HG03378 (cell line): Measurements from ENCODE around the gene COA1.
A peak's percentile ranks its signal among the peaks of the same experiment; 100 is the strongest.

Source experiments
- ATAC-seq: cut with Tn5 transposase; IDR thresholded peaks from one replicate; pipeline ENCODE4 v1.9.1; 2021; ENCODE audit warnings: mild to moderate bottlenecking, moderate library complexity; ENCODE audit not compliant: unreplicated experiment

Gene COA1

GRCh38 chr7:43656997-43657396 is 72.3 kb downstream of the COA1 start:
- ATAC-seq = no peak

- no peak for ATAC-seq
Measured at GRCh38 chr7:43655584-43655983, 73.7 kb downstream of the COA1 start.

- ATAC-seq = no peak
Measured at GRCh38 chr7:43653891-43654504, 75.3 kb downstream of the COA1 start.

DNA sequence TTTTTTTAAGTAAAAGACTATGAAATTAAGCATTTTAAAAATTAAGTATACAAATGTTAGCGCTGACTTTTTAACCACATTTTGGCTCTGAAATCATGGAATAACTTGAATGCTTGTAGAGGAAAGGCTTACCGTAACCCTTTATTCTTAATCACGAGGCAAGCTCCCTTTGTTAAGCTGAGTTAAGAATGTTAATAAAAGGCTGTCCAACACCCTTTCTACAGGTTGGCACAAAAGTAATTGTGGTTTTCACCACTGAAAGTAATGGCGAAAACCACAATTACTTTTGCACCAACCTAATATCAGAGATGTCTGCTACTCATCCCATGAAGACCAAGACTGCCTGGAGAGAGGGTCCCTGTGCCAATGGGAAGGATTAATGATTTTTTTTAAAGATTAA is 75.9 kb downstream of the COA1 start:
- no peak for ATAC-seq

DNA sequence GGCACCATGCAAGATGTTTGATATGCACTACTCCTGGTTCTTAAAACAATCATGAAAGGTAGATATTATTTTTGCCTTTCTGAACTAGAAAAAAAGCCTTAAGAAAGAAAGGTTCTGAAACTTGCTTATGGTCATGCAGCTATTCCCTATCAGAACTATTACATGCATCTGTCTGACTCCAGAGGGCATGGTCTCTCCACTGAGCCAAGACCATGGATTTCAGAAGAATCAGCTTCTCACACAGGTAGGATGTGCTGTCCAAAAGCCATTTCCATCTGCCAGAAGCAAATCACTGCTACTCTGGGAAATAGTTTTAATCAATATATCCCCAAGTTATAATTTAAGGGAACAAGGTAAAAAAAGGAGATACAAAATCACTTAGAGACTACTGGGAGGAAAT is 77.0 kb downstream of the COA1 start:
- no peak for ATAC-seq

GRCh38 chr7:43650457-43651052 is 78.8 kb downstream of the COA1 start:
- ATAC-seq = no peak

DNA sequence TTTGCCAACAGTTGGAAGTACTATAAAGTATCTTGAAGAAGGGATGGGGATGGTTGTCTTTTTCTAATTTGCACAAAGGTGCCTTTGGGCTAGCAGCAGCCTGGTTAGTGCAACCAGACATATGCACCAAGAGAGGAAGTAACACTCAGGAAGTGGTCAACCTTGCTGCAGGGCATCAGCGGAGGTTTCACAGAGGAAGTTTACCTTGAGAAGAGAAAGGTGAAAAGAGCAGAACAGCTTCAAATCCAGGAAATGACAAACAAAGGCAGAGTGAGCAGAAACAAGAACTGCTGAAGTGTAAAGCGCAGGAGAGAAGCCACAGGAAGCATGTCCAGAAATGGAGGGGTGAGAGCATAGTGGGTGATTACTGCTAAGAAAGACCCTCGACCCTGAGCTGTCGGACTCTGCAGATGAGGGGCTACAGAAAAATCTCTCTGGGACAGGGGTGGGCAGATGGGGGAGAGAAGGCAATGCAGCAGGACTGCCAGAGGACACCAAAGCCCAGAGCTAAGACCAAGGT is 79.5 kb downstream of the COA1 start:
- ATAC-seq = peak; percentile 74

- peak; percentile 52 for ATAC-seq
Measured at GRCh38 chr7:43648473-43649406, 80.6 kb downstream of the COA1 start.

DNA sequence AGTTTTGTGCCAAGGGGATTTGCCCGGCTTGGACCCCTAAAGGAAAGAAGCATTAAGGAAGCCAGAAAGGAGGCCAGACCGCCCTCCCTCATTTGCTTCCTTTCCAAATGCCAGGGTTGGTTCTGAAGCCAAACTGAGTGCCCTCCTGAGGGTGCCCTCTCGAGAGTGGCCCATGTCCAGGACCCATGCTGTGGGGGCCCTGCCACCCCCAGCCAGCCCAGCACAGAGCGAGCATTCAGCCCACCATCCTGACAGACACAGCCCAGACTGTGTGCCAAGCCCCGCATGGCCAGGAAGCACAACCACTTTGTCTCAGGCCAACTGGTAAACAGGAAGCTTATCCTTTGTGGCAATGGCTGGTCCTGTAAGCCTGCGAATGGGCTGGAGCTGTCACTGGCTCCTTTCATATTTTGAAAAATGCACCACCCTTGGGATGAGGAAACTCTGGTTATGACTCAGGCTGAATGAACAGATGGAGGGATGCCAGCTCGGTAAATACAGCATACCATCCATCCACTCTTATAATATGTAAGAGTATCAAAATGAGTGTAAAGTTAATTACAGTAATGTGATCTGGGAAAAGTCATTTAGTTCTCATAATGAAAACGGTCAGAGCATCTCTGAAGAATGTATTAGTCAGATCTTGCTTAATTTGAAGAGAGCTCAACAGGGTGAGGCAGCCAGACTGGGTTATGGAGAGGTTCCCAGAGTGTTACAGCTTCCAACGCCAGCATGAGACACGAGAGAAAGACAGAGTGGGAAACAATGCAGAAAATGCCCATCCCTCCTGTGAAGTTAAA is 81.5 kb downstream of the COA1 start:
- peak; percentile 20 for ATAC-seq

DNA sequence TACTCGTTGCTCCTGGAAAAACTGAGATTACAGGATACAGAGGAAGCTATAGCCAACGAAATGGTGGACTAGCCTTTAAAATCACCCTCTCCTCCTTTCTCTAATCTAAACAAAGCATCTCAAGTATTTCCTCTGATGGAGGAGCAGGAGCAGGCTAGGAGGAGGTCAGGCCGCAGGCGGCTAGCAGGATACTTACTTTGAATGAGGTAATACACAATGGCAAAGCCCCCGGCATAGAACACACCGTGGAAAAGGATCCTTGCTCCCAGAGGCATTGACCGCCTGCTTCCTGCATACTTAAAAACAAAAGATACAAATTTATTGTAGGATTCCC is 82.0 kb downstream of the COA1 start:
- ATAC-seq = no peak

DNA sequence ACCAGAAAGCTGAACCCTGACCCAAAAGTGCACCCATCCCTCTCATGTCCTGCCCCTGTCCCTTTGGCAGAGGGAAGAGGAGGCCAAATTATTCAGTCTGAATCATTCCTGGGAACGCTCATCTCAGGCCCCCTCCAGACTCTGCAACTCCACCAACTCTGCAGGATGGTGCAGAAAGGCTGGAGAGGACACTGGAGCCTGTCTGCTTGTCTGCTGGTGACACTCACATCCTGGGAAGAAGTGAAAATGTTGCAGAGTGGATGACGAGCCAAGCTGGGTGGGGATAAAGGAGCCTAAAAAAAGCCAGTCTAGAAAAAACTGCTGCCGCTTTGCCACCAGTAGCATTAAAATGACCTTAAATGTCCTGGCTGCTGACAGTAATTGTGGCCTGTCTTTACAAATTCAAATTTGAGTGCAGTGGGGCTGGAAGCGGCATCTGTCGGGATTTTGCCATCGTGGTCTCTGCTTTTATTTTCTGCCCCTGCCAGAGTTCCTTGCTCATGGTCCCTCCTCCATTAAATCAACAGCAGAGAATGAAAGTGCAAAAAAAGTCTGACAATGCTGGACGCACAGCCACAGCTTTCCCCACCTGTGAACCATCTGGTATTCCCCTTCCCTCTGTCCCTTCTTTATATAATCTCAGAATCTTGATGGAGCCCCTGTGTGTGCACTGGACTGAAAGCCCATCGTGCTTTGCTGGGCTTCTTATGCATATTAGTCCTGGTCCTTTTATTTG is 82.6 kb downstream of the COA1 start:
- no peak for ATAC-seq

DNA sequence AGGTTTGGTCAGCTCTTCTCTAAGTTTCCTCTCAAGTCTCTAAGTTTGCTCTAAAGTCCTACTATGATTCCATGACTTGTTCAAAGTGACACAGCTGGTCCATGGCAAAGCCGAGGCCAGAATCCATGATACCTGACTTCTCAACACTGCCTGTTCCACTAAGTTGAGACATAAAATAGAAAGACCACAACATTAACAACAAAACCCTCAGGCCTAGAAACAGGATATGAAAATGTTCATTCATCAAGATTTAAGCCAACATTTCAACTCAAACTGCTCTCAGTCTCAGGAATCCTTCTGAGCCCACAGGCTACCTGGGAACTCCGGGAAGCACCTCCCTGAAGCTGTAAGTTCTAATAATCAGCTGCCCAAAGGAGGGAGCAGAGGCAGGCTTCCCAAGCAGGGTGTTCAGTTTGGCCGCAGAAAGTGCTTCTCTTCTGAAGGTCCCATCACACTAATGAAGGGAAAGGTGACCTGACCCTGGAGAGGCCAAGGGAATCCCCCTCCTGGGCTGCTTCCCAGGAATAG is 83.6 kb downstream of the COA1 start:
- no peak for ATAC-seq

GRCh38 chr7:43643846-43644245 is 85.5 kb downstream of the COA1 start:
- ATAC-seq = no peak

DNA sequence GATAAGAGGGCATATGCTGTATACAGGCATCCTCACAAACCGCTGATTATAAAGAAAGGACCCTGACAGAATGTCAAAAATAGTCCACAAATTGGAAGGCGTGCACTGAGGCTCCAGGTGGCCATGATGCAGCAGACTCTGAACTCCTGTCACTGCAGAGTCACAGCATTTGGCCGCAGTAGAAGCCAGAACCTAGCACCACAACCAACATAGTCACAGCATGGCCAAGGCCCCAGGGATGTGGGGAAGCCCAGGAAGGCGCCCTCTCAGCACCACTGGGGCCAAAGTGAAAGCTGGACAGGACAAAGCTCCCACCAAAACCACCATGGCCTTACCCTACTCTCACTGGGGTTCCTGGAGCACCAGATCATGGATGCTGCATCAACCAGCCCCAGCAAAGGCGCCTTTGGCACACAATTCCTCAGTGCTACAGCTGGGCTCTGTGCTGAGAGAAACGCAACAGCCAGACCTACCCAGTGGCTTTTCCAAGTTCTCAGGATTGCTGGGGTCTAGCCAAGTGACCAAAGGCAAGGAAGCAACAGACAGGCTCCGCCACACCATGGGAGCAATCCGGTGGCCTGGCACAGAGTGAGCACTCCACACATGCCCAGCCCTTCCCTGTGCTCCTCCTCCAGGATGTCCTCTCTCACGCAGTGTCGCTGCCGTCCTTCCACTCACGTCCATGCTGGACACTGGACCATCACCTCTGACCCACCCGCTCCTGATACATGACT is 86.3 kb downstream of the COA1 start:
- no peak for ATAC-seq

- no peak for ATAC-seq
Measured at GRCh38 chr7:43640679-43641078, 88.6 kb downstream of the COA1 start.

DNA sequence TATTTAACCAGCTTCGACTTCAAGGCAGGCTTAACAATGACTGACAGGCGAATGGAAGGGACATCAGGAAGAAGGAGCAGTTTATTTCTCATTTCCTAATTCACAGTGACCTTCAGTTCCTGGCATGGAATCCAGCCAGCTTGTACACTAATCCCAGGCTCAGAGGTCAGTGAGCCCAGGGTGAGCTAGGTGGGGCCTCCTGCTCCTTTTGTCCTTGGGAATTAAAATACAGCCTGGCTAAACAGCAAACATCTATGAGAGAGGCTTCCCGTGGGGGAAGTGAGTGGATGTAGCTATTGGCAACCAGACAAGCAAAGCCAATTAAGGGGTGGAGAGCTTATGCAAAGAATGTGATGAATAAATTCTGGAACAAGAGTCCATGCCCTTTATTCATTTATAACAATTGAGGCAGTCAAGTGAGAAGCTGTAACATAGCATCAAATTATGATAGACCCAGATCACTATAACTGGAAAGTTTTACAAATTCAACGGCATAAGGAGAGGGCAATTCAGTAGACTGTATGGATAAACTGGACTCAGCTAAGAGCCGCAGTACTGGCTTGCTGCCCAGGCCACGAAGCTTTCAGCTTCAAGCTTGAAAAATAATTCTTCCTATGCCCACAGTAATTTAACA is 89.3 kb downstream of the COA1 start:
- ATAC-seq = no peak

DNA sequence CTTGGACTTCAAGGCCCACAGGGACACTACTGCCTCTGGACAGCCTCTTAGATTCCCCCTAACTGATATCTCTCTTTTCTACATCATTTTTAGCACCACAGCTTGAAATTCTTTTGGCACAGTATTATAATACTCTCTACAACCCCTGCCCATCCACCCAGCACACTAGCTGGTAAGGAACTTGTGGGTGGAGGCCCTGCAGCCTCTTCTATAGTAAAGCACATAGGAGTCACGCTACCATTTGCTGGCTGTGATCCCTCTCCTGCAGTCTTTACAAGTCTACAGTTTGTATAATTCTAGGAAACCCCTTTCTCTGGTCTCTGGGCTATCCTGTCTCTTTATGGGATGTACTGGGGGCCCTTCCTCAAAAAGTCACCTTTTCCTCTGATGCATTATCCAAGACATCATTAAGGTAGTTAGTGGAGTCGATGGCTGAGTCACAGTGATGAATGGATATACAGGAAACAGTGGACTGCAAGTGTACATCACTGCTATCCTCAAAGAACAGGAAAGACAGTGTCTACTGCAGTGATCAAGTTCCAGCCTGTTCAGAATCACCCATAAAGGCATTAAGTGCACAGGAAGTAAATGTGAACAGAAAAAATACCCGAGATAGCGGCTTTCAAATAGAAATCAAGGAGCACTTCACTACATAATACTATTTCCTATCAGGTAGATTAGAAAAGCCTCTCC is 92.1 kb downstream of the COA1 start:
- ATAC-seq = no peak

GRCh38 chr7:43636093-43636492 is 93.2 kb downstream of the COA1 start:
- no peak for ATAC-seq
